GM12801 (cell line): Measurements from ENCODE around the gene CDKN2B.

Source experiments
- TF ChIP-seq, protein P1 (sequence below): IDR thresholded peaks from one replicate; pipeline ENCODE4 v1.5.1; 2011; ENCODE audit warnings: control low read depth; ENCODE audit not compliant: insufficient read length; ENCODE audit errors: extremely low read depth

Gene CDKN2B, protein sequence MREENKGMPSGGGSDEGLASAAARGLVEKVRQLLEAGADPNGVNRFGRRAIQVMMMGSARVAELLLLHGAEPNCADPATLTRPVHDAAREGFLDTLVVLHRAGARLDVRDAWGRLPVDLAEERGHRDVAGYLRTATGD

DNA sequence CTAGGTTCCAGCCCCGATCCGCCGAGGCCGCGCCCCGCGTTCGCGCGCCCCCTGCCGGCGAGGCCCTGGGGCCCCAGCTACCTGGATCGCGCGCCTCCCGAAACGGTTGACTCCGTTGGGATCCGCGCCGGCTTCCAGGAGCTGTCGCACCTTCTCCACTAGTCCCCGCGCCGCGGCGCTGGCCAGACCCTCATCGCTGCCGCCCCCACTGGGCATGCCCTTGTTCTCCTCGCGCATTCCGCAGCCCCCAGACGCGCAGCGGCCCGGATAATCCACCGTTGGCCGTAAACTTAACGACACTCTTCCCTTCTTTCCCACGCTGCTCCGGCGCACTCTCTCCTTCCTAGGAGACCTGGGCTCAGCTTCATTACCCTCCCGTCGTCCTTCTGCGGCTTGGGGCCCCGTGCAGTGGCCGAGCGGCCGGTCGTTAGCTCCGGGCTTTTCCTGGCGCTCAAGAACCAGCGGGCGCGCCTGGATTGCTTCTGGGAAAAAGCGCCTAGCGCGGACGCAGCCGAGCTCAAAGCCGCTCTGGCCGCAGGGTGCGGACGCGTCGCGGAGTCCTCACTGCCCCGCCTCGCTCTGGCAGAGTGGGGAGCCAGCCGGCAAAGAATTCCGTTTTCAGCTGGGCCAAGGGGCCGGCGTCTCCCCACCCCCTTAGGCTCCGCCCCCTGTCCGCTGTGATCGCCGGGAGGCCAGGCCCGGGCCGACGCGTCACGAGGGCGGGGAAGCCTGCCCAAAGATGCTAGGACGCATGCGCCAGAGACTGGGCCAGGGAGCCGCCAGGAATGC, at the start of gene CDKN2B:
TSS of gene CDKN2B (minus strand) at position 589 of the 789 bp plus-strand sequence. CDS start at position 237, 352 bp downstream.
- TF ChIP-seq, protein P1, sequence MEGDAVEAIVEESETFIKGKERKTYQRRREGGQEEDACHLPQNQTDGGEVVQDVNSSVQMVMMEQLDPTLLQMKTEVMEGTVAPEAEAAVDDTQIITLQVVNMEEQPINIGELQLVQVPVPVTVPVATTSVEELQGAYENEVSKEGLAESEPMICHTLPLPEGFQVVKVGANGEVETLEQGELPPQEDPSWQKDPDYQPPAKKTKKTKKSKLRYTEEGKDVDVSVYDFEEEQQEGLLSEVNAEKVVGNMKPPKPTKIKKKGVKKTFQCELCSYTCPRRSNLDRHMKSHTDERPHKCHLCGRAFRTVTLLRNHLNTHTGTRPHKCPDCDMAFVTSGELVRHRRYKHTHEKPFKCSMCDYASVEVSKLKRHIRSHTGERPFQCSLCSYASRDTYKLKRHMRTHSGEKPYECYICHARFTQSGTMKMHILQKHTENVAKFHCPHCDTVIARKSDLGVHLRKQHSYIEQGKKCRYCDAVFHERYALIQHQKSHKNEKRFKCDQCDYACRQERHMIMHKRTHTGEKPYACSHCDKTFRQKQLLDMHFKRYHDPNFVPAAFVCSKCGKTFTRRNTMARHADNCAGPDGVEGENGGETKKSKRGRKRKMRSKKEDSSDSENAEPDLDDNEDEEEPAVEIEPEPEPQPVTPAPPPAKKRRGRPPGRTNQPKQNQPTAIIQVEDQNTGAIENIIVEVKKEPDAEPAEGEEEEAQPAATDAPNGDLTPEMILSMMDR = peak; percentile 67

DNA sequence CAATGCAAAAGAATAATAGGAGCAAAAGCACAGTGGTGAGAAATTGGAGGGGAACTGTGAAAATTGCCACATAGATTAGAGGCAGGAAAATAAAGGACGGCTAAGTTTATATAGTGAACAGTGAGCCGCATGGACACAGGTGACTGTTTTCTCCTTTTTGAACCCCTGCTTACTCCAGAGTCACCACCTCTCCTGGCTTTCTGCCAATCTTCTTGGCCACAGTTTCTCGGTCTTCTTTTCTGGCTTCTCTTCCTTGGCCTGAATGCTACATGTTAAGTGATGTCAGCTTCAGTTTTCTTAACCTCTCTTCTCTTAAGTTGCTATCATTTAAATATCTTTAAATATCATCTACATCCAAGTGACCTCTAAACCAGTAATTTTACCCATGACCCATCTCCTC, 47.3 kb upstream of the CDKN2B start:
- TF ChIP-seq, protein P1 = no peak

DNA sequence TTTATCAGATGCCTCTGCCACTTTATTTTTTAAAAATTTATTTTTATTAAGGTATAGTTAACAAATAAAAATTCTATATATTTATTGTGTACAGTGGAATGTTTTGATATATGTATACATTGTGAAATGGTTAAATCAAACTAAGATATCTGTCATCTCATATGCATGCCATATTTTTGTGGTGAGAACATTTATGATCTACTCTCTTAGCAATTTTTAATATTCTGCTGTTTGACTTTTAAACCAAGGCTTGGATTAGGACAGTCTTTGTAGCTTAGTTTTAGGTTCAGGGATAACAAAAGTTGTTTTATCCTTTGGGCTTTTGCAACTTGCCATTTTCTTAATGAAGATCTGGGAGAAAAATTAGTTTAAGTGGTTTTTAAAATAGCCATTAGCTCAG, 46.0 kb upstream of the CDKN2B start:
- TF ChIP-seq, protein P1 = no peak

DNA sequence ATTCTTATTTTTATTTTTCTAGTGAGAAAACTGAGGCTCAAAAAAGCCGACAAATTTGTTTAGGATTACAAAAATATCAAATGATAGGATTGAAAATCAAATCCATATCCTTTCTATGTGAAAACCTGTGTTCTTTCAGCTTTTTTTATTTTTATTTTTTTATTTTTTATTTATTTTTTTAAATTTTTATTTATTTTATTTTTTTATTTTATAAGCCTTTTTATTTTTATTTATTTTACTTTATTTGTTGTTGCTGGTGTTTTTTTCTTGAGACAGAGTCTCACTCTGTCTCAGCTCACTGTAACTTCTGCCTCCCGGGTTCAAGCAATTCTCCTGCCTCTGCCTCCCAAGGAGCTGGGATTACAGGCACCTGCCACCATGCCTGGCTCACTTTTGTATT, 45.4 kb upstream of the CDKN2B start:
- TF ChIP-seq, protein P1 = no peak

DNA sequence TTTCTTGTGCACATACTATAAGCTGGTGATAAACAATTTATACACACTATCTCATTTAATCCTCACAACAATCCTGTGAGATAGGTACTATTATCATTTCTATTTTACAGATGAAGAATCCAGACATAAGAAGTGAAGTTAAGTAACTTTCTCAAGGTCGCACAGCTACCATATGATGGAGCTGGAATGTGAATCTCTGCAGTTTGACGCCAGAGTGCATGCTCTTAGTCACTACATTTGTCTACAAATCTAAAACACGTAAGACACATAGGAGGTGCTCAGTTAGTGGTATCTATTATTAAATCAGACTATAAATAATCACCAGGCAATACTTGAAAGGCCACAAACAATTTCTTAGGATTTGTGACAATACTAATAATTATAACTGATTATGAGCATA, 45.0 kb upstream of the CDKN2B start:
- TF ChIP-seq, protein P1 = no peak

DNA sequence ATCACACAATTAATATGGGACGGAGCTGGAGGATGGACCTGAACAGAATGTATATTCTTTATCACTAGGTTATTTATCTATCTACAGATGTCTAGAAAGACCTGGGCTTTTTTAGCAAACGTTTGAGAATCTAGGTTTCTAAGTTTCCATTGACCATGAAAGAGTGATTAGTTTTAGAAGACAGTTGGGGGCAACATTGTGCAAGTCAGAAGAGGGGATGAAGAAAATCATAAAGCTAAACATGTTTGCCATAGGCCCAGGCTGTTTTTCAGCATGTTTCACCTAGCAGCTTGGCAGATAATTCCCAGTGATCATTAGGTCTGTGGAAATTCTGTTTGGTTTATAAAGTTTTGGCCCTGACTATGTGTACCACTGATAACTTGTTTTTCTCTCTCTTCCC, 44.1 kb upstream of the CDKN2B start:
- TF ChIP-seq, protein P1 = no peak

DNA sequence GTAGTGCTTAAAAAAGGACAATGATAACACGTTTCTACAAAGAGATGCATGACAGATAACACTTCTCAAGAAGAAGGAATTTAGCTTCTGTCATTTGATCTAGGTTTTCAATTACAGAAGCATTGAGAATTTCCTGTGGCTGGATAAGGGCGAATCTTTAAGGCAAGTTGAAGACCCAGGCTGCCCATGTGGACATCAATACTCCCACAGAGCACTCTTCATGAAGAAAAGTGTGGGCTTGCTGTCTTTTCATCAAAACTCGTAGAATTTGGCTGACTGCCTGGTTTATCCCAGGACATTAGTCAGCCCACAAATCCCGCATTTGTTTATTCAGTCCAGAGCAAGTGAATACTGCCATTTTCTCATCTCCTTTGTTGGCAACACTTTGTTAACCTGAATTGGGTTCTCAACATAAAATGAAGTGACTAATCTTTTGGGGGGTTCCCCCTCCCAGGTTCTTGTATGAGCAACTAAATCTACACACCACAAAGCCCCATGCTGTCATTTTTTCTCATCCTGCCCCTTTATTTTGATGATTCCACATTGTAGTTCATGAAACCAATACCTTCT, 43.4 kb upstream of the CDKN2B start:
- TF ChIP-seq, protein P1 = no peak
